ENCODE measurements around the gene SPCS1. TPM values are rescaled to one million over a fixed set of nuclear protein-coding genes. Genes with fewer than 3 reads are reported as not detected.

SPCS1 gene
- polyA plus RNA-seq, 1 of the 3 experiments (the other 2 are of a cell fraction) = 191 TPM

DNA sequence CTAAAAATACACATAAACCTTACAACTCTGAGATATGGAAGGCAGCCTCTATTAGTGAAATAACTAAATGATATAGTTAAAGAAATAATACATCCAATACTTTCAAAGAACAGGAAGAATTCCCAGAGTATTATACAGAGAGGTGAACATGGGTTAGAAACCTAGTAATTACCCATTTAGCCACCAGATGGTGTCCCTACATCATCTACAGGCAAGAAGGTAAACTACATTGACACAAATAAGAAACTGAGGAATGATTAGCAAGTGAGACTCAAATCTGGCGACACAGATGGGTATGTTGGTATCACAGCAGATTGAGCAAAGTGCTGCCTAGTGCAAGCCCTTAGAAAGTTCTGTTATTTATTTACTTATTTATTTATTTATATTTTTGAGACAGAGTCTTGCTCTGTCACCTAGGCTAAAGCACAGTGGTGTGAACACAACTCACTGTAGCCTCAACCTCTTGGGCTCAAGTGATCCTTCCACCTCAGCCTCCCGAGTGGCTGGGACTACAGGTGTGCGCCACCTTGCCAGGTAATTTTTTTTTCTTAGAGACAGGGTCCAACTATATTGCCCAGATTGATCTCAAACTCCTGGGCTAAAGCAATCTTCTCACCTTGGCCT, 36.6 kb downstream of the SPCS1 start:
- peaks cover 8% of the 10 kb centered on the region for H3F3A ChIP-seq (replicated peaks; ENCODE audit: insufficient read depth)
- TF ChIP-seq TEAD4 (IDR thresholded peaks at IDR 0.05; ENCODE audit: borderline replicate concordance, insufficient read depth) = no peak
- peak; percentile 71 for TF ChIP-seq RAD21 (IDR thresholded peaks at IDR 0.05; ENCODE audit: low read length)
- peak; percentile 68 for TF ChIP-seq CTCF (IDR thresholded peaks at IDR 0.05)
- peak; percentile 39 for TF ChIP-seq SMC3 (IDR thresholded peaks at IDR 0.05; ENCODE audit: low read depth, low read length)
- H3K36me3 ChIP-seq (replicated peaks in 1 of 2; ENCODE audit: control insufficient read depth in 1 of 2, insufficient read depth in 2 of 2, low read length in 1 of 2) = peaks cover 53 to 59% of the 10 kb centered on the region in 2 experiments
- ChIA-PET CTCF (interaction anchor here (0.8 to 2.3 kb wide), 6 partner anchors 13 to 330 kb away, joined by 3 to 6 read pairs (median 4); no protein-coding TSS in a partner anchor), POLR2A (no interaction called here)
- DNase-seq = peak; percentile 41
- no peak overlapping the region for H3K9ac ChIP-seq
- 71% methylated on average over 3 of the region's 3 CpGs for WGBS (ENCODE audit: low lambda C conversion rate)
- H4K20me1 ChIP-seq (ENCODE audit: insufficient read depth) = no peaks in the 10 kb centered on the region
- no peak overlapping the region for H3K4me3 ChIP-seq (ENCODE audit: low read depth in 2 of 2, low read length in 1 of 2)
- no peak overlapping the region for H3K27ac ChIP-seq (ENCODE audit: low read depth in 2 of 2, low read length in 1 of 2)
- no peaks in the 10 kb centered on the region for H3K4me1 ChIP-seq (ENCODE audit: control insufficient read depth in 1 of 2, insufficient read depth in 2 of 2, low read depth in 1 of 2, low read length in 1 of 2)
- no peaks in the 10 kb centered on the region for H3K79me2 ChIP-seq (ENCODE audit: insufficient read depth)
- no peak overlapping the region for H3K4me2 ChIP-seq
- H2AFZ ChIP-seq (ENCODE audit: low read depth) = no peak overlapping the region
- H3K9me3 ChIP-seq = no peaks in the 10 kb centered on the region
- H3K9me2 ChIP-seq = no peaks in the 10 kb centered on the region
- H3K27me3 ChIP-seq (ENCODE audit: insufficient read depth) = no peaks in the 10 kb centered on the region

GRCh38 chr3:52743152-52743551, 37.2 kb downstream of the SPCS1 start:
- WGBS (ENCODE audit: low lambda C conversion rate) = 97% methylated on average over 5 of the region's 5 CpGs
- Histone ChIP-seq H3K27ac (ENCODE audit: low read depth in 2 of 2, low read length in 1 of 2) (no peak overlapping the region), H3K36me3 (replicated peaks in 1 of 2; ENCODE audit: control insufficient read depth in 1 of 2, insufficient read depth in 2 of 2, low read length in 1 of 2) (peaks cover 54% of the 10 kb centered on the region in 2 experiments), H3K4me1 (ENCODE audit: control insufficient read depth in 1 of 2, insufficient read depth in 2 of 2, low read depth in 1 of 2, low read length in 1 of 2) (no peaks in the 10 kb centered on the region), H3F3A (replicated peaks; ENCODE audit: insufficient read depth) (peaks cover 8% of the 10 kb centered on the region), H3K9ac (no peak overlapping the region), H3K4me2 (no peak overlapping the region), H3K79me2 (ENCODE audit: insufficient read depth) (no peaks in the 10 kb centered on the region), H3K9me2 (no peaks in the 10 kb centered on the region), H3K9me3 (no peaks in the 10 kb centered on the region), H3K4me3 (ENCODE audit: low read depth in 2 of 2, low read length in 1 of 2) (no peak overlapping the region), H3K27me3 (ENCODE audit: insufficient read depth) (no peaks in the 10 kb centered on the region), H4K20me1 (ENCODE audit: insufficient read depth) (no peaks in the 10 kb centered on the region), H2AFZ (ENCODE audit: low read depth) (no peak overlapping the region)
- DNase-seq = no peak
- TF ChIP-seq TCF12 (IDR thresholded peaks at IDR 0.05) (no peak), USF2 (IDR thresholded peaks at IDR 0.05; ENCODE audit: borderline replicate concordance, low read depth, low read length) (no peak), YY1 (IDR thresholded peaks at IDR 0.05; ENCODE audit: low read depth) (no peak), EZH2phosphoT487 (IDR thresholded peaks at IDR 0.05; ENCODE audit: borderline replicate concordance, low read depth) (no peak), USF1 (IDR thresholded peaks at IDR 0.05; ENCODE audit: borderline replicate concordance, low read depth) (no peak), NFIC (IDR thresholded peaks at IDR 0.05; ENCODE audit: borderline replicate concordance) (no peak), TAF1 (IDR thresholded peaks at IDR 0.05; ENCODE audit: borderline replicate concordance, low read depth, low read length) (no peak), FOXM1 (IDR thresholded peaks at IDR 0.05; ENCODE audit: low read depth) (no peak), RXRA (IDR thresholded peaks at IDR 0.05; ENCODE audit: borderline replicate concordance, low read depth) (no peak), EP300 (IDR thresholded peaks at IDR 0.05; ENCODE audit: borderline replicate concordance in 1 of 2, low read depth in 1 of 2, low read length in 1 of 2) (no peak), CTCF (IDR thresholded peaks at IDR 0.05) (no peak), TEAD4 (IDR thresholded peaks at IDR 0.05; ENCODE audit: borderline replicate concordance, insufficient read depth) (no peak), POLR2AphosphoS5 (IDR thresholded peaks at IDR 0.05; ENCODE audit: low read depth, low read length) (no peak), MEF2A (IDR thresholded peaks at IDR 0.05; ENCODE audit: borderline replicate concordance, low read depth) (no peak), FOSL2 (IDR thresholded peaks at IDR 0.05; ENCODE audit: borderline replicate concordance, low read depth) (no peak)
- TF ChIP-seq, protein P1, sequence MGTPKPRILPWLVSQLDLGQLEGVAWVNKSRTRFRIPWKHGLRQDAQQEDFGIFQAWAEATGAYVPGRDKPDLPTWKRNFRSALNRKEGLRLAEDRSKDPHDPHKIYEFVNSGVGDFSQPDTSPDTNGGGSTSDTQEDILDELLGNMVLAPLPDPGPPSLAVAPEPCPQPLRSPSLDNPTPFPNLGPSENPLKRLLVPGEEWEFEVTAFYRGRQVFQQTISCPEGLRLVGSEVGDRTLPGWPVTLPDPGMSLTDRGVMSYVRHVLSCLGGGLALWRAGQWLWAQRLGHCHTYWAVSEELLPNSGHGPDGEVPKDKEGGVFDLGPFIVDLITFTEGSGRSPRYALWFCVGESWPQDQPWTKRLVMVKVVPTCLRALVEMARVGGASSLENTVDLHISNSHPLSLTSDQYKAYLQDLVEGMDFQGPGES (IDR thresholded peaks at IDR 0.05; ENCODE audit: low read depth, low read length) = no peak
- POLR2A ChIA-PET = no interaction called here
- CTCF ChIA-PET = interaction anchor here (1.1 to 1.9 kb wide), 4 partner anchors 12 to 244 kb away, joined by 3 to 6 read pairs (median 4); no protein-coding TSS in a partner anchor
